Measurements from ENCODE around the gene PFN4.
A peak's percentile ranks its signal among the peaks of the same experiment; 100 is the strongest.

The PFN4 gene

GRCh38 chr2:24088821-24089359 lies 34.2 kb downstream of the PFN4 start:
- in situ Hi-C loops (cut with MboI; ENCODE audit: low pct_unique_long_range_greater_than_20kb, low sequenced_read_pairs, unreplicated experiment): no loop called here
- TF ChIP-seq CTCF (IDR thresholded peaks at IDR 0.05; ENCODE audit: extremely low read depth, insufficient read depth, missing control alignments): no peak
- no peak for DNase-seq (ENCODE audit: low spot score)

GRCh38 chr2:24087032-24087431 lies 36.1 kb downstream of the PFN4 start:
- no peak for TF ChIP-seq CTCF (IDR thresholded peaks at IDR 0.05; ENCODE audit: extremely low read depth, insufficient read depth, missing control alignments)
- in situ Hi-C loops (cut with MboI; ENCODE audit: low pct_unique_long_range_greater_than_20kb, low sequenced_read_pairs, unreplicated experiment): no loop called here
- DNase-seq (ENCODE audit: low spot score): no peak

- no peak for DNase-seq (ENCODE audit: low spot score)
- no peak for TF ChIP-seq CTCF (IDR thresholded peaks at IDR 0.05; ENCODE audit: extremely low read depth, insufficient read depth, missing control alignments)
- in situ Hi-C loops (cut with MboI; ENCODE audit: low pct_unique_long_range_greater_than_20kb, low sequenced_read_pairs, unreplicated experiment): no loop called here
Measured at GRCh38 chr2:24086241-24086640, 36.9 kb downstream of the PFN4 start.

DNA sequence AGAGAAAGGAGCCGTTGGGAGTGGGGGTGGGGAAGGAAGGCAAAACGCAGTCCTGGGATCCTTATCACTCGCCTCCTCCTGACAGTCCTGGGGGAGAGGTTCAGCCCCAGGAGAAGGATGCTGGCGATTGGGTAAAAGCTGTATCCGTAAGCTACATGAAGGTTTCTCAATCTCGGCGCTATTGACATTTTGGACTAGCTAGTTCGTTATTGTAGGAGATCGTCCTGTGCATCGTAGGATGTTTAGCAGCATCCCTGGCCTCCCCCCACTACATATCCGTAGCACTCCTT lies 38.0 kb downstream of the PFN4 start:
- TF ChIP-seq CTCF (IDR thresholded peaks at IDR 0.05; ENCODE audit: extremely low read depth, insufficient read depth, missing control alignments): no peak
- in situ Hi-C loops (cut with MboI; ENCODE audit: low pct_unique_long_range_greater_than_20kb, low sequenced_read_pairs, unreplicated experiment): no loop called here
- no peak for DNase-seq (ENCODE audit: low spot score)

DNA sequence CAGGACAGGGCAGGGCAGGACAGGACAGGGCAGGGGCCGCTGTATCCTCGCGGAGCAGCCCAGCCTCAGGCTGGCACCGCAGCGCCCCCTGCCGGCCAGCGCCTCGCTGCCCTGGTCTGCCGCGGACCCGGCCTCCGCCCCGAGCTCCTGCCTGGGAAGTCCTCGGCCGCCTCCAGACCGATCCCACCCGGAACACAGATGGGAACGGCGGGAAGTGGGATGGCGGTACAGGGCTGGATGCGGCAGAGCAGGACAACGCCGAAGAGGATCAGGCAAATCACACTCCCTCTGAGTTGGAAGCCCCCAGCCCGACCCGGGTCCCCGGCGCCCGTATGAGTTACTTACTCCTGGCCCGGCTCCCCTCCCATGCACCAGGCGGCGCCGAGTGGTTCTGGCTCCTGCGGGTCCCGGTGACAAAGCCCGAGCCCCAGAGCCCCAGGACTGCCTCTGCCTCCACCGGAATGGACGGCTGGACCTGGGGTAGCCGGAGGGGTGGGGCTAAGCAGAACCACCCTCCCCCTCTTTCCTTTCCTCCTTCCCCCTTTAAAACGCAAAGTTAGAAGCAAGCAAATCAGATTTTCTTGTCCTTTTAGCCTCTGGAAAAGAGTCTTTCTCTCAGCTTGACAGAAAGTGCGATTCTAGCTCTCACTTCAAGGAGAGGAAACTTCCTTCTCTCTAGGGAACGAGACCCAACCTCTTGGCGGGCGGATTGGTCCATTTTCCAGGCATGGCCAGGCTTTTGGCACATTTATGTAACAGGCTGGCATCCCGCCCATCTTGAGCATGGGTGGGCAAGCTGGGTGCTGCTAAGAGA lies 38.5 kb downstream of the PFN4 start, which contains the start of gene TP53I3:
TP53I3 (minus strand) TSS at position 449 of the 814 bp plus-strand sequence. CDS start 508 bp downstream, outside the sequence.
- in situ Hi-C loops (cut with MboI; ENCODE audit: low pct_unique_long_range_greater_than_20kb, low sequenced_read_pairs, unreplicated experiment): no loop called here
- peak; percentile 99 for TF ChIP-seq CTCF (IDR thresholded peaks at IDR 0.05; ENCODE audit: extremely low read depth, insufficient read depth, missing control alignments)
- peak; percentile 88 for DNase-seq (ENCODE audit: low spot score)

DNA sequence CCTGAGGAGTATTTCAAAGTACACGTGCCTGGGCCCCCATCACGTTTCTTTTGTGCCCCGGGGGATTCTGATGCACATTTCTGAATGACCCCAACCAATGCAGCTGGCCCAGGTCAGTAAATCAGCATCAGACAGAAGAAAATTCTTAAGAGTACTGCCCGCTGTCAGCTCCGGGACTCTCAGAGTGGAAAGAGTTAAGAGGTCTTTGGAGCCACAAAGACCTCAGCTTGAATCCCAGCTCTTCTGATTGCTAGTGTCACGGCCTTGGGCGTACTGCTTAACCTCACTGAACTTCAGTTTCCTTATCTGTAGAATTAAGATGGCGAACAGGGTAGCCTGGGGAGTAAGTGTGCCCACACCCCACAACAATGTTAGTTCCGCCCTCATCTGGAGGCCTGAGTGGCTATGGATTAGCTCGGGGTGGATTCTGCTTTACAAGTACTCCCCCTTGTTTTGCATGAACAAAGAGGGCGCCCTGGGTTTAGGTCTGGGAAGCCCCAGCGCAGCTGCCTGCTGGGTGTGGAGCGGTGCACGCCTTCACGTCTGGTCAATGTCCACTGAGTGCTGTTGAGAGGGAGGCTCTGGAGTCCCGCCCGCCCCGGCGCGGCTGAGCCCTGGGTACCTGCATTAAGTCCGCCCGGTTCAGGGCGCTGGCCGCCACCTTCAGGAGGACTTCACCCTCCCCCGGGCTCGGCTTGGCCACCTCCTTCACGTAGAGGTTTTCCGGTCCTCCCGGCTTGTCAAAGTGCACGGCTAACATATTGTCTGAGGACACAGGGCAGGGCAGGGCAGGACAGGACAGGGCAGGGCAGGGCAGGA lies 39.4 kb downstream of the PFN4 start:
- TF ChIP-seq CTCF (IDR thresholded peaks at IDR 0.05; ENCODE audit: extremely low read depth, insufficient read depth, missing control alignments): no peak
- in situ Hi-C loops (cut with MboI; ENCODE audit: low pct_unique_long_range_greater_than_20kb, low sequenced_read_pairs, unreplicated experiment): no loop called here
- DNase-seq (ENCODE audit: low spot score): peak; percentile 89

All from GM13977 (cell line).